GM23248 (cell line): ENCODE results near the gene RUNX1.

Source experiments
- EZH2 ChIP-seq: fragments of 200-600 bp; sonication (generic); IDR thresholded peaks from 2 replicates; pipeline ENCODE4 v1.6.1; 2018; ENCODE audit warnings: antibody characterized with exemption, mild to moderate bottlenecking; ENCODE audit not compliant: insufficient read depth, poor library complexity, severe bottlenecking
- EZH2phosphoT487 ChIP-seq: fragments of 200-600 bp; sonication (generic); IDR thresholded peaks from 2 replicates; pipeline ENCODE4 v1.6.1; 2018; ENCODE audit warnings: antibody characterized with exemption, moderate library complexity, mild to moderate bottlenecking, low read depth; ENCODE audit not compliant: insufficient read depth

DNA sequence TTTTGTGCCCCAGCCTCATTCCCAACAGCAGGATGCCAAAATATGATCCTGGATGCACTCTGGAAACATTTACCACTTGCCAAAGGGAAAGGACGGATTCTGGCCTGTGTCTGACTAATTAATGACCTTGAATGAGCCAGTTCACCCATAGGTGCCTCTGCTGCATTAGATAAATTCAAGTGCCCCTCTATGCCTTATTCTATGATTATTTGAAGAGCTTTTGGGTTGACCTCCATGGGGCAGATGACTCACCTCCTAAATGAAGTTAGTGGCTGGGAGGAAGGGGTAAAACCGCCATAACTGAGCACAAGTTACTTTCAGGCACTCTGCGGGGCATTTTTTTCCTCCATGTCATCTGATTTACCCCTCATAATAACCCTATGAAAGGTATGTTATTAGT is 282.2 kb downstream of the RUNX1 start:
- TF ChIP-seq EZH2phosphoT487 (no peak), EZH2 (no peak)
